Measurements from ENCODE around the gene VPS54.

GRCh38 chr2:63976125-63976510 is 43.1 kb downstream of the VPS54 start:
- TF ChIP-seq CTCF (IDR thresholded peaks at IDR 0.05) (no peak), POLR2A (IDR thresholded peaks at IDR 0.05) (no peak)

Measured in tibial nerve (tissue), 3 donors.